Gastrocnemius medialis (tissue), 4 donors: ENCODE measurements around the gene NCL. TPM values are rescaled to one million over a fixed set of nuclear protein-coding genes. Genes with fewer than 3 reads are reported as not detected.

Source experiments
- total RNA-seq, 4 donors: library from RNA; depleted of rRNA; stranded (reverse); fragments of >200 nt; gene quantifications; one replicate each; pipeline versions ENCODE4 v1.1.0 to v1.2.3, GENCODE V29; 2016

The NCL gene
- total RNA-seq, 4 donors from 2014 or later = 48.8 to 174 (median 124) TPM

Other genes with a start within 250 kb of the NCL start
- under 1 TPM; 0.10 to 0.60 (median 0.44) TPM for gene B3GNT7, start 68.8 kb downstream of the NCL start, total RNA-seq
- under 1 TPM in 1 of 4 donors, not detected in 3; 0.07 TPM for gene NMUR1, start 66.0 kb upstream of the NCL start, total RNA-seq
- not detected for gene TEX44, start 128.4 kb upstream of the NCL start, total RNA-seq
- gene PTMA, start 244.0 kb upstream of the NCL start, total RNA-seq = 100 to 1,000 TPM; 121 to 177 (median 174) TPM